Limb (tissue), 2 donors: ENCODE data around the gene BAD.
"Not testable (repeated sequence)": the region's sequence is repeated elsewhere in the genome, so short reads cannot be mapped to it uniquely, and the experiment has no call there.

Source experiments
- DNase-seq, 2 donors: peaks; one replicate each; pipeline ENCODE4 v3.0.0-alpha.2; 2016; ENCODE audit errors: extremely low spot score in 2 of 2

Gene BAD

GRCh38 chr11:64284048-64284961 is at the start of gene BAD:
BAD (minus strand) TSS chr11:64284665; CDS start chr11:64284368, 297 bp downstream.
- DNase-seq, result peak; percentile 94 to 97

GRCh38 chr11:64333556-64333955 is 49.1 kb upstream of the BAD start:
- DNase-seq, result no peak

DNA sequence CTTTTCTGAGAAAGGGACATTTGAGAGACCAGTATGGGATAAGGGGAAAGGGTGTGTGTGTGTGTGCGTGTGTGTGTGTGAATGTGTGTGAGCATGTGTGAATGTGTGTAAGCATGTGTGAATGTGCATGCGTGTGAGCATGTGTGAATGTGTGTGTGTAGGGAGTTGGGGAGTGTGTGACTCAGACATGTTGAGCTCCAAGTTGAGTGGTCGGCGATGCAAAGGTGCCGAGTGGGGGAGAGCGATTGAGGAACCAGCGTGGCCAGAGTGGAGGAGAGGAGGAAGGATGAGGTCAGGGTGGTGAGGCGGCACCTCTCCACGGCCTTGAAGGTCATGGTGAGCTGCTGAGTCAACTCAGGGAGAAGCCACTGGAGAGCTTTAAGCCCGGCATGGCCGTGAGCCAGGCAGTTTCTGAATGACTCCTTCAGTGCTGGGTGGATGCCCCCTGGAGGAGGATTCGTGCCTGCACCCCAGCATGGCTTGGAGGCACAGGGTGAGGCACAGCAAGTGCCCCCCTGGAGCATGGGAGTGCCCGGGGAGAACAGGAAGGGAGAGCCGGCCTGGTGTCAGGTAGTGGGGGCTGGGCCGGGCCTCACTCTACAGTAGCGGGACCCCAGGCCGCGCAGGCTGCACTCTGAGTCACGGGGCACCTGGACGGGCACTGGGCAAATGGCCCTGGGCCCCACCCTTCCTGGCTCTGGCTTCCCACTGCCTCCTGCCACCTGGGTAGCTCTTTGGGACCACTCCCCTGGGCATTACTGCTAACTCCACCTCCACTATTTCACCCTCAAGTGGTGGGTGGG is 47.3 kb upstream of the BAD start:
- DNase-seq, result no peak

DNA sequence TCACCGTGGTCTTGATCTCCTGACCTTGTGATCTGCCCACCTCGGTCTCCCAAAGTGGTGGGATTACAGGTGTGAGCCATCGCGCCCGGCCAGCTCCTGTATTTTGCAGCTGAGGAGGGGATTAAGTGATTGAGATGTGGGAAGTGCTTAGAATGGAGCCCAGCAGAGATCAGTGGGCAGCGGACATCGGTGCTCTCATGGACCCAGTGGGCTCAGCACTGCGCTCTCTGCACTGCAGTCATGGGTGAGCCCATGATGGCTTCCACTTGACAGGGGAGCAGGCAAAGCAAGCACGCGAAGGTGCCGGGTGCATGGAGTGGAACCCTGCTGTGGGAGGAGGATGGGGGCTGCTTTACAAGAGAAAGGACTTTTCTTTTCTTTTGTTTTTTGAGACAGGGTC is 46.4 kb upstream of the BAD start:
- no peak for DNase-seq

GRCh38 chr11:64327993-64328392 is 43.5 kb upstream of the BAD start:
- DNase-seq, result no peak

DNA sequence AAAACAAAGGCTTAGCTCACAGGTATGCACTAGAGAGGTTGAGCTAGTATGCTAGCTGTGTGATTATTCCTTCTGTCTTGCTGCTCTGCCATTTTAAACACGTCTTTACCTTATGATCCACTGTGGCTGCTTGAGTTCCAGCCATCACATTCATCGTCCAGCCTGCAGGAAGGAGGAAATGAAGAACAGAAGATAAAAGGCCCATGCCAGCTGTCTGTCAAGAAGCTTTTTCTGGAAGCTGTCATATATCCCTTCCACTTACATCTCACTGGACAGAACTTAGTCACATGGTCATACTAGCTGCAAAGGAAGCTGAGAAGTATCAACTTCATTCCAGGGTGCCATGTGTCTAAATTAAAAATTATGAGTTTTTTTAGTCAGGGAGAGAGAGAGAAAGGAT is 42.9 kb upstream of the BAD start:
- no peak for DNase-seq

GRCh38 chr11:64324692-64325469 is 40.4 kb upstream of the BAD start:
- no peak for DNase-seq

GRCh38 chr11:64323984-64324383 is 39.5 kb upstream of the BAD start:
- not testable (repeated sequence) for DNase-seq

DNA sequence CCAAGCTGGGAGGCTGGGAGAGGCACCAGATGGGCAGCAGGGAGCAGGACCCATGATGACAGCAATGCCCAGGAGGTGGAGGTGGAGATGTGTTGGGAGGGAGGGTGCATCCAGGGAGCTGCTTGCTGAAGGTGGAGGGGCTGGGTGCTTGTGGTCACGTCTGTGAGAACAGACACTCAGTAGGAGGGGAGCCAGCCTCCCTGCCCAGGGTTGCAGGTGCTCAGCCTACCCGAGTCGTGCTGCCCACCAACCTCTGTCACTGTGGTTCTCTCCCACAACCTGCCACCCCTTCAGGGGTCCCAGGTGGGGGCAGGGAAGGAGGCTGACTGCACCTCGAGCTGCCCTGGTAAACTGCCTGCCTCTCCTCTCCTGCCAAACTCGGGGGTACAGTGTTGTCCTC is 38.9 kb upstream of the BAD start:
- no peak for DNase-seq

DNA sequence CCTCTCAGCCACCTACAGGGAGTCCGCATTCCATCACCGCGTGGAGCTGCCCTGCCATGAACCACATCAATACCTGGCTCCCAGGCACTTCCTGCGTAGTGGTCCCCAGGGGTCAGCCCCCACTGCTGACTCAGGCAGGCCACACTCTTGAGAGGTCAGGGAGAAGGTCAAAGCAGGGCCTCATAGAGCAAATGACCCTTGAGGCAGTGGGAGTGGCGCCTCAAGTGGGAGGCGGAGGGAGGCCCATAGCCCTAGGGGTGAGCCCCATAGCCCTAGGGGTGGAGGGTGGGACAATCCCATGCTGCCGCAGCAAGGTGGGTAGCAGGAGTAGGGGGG is 38.4 kb upstream of the BAD start:
- DNase-seq, result no peak

DNA sequence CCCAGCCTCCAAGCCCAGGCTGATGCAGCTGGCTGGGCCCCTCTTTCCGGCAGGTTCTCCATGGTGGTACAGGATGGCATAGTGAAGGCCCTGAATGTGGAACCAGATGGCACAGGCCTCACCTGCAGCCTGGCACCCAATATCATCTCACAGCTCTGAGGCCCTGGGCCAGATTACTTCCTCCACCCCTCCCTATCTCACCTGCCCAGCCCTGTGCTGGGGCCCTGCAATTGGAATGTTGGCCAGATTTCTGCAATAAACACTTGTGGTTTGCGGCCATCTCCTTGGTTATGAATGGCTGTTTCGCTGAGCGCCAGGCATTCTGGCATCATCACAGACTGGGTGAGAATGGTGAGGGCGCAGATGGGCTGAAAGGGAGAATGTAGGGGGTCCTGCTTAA is 37.1 kb upstream of the BAD start:
- no peak for DNase-seq

DNA sequence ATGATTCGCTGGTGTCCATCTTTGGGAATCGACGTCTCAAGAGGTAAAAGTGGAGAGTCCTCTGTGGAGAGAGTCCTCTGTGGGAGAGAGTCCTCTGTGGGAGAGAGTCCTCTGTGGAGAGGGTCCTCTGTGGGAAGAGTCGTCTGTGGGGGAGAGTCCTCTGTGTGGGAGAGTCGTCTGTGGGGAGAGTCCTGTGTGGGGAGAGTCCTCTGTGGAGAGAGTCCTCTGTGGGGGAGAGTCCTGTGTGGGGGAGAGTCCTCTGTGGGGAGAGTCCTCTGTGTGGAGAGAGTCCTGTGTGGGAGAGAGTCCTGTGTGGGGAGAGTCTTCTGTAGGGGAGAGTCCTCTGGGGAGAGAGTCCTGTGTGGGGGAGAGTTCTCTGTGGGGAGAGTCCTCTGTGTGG is 36.6 kb upstream of the BAD start:
- DNase-seq, result no peak

DNA sequence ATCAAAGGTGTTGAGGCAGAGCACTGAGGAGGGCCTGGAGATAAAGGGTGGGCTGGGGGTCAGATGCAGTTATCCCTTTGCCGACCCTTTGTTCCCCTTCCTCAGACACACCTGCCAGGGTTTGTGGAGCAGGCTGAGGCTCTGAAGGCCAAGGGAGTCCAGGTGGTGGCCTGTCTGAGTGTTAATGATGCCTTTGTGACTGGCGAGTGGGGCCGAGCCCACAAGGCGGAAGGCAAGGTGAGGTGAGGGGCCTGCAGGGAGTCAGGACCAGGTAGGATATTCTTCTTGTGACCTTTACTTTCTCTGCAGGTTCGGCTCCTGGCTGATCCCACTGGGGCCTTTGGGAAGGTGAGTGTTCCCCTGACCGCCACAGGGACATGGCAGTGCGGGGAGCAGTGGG is 36.1 kb upstream of the BAD start:
- DNase-seq, result no peak

DNA sequence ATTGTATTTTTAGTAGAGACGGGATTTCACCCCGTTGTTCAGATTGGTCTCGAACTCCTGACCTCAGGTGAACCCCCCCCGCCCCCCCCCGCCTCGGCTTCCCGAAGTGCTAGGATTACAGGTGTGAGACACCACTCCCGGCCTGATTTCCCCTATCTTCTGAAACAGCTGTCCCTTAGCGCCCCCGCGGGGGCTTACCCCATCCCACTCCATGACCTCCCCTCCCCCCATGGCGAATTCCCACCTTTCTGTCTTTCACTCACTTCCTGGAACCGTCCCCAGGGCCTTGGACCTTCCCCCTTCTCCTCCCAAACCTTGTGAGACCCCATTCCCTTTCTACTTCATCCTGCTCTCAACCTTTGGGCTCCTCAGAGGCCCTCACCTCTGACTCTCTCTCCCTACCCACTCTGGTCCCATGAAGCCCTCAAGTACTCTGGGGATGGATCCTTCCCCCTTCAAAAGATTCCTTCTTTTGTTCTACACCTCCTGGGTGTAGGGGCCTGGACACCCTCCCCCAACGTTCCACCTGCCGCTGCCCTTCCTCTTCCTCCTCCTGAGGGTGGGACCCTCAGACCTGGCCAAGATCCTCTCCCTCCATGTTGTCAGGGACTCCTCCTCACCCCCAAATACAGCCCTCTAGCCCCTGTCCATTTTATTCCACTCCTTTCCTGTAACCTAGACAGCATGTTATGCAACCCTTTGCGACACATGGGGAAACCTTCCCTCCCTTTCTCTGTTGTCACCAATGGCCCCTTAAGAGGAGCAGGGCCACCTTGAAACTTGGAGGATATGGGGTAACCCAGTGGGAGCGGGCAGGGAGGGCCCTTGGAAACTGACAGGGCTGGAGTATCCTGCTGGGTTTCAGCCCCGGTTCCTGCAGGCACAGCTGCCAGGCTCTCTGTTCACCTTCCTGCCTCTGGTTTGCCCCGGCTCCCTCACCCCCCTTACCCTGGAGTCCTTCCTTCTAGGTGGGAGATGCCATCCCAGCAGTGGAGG is 34.6 kb upstream of the BAD start:
- peak in 1 of 2 donors; percentile 47 for DNase-seq

DNA sequence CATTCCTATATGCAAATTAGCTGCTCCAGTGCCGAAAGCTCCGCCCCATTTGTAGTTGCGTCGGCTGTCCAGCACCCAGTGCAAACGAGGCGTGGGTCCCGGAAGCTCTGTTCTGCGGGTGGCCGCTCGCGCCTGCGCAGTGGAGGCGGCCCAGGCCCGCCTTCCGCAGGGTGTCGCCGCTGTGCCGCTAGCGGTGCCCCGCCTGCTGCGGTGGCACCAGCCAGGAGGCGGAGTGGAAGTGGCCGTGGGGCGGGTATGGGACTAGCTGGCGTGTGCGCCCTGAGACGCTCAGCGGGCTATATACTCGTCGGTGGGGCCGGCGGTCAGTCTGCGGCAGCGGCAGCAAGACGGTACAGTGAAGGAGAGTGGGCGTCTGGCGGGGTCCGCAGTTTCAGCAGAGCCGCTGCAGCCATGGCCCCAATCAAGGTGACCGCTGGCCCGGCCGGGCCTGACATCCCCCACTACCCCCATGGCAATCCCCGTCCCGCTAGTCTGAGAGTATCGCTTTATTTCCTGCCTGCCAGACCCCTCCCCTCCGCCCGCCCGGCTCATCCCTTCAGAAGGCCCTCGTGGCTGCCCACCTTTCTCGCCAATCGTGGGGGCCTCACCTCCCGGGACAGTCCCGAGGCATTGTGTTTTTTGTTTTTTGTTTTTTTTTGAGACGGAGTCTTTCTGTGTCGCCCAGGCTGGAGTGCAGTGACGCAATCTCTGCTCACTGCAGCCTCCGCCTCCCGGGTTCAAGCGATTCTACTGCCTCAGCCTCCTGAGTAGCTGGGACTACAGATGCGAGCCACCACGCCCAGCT is 33.7 kb upstream of the BAD start, which contains the start of gene PRDX5:
Gene PRDX5 (plus strand): TSS at position 161 of the 805 bp plus-strand sequence. CDS start 95 bp downstream, at position 256.
- DNase-seq, result peak; percentile 95 to 97

DNA sequence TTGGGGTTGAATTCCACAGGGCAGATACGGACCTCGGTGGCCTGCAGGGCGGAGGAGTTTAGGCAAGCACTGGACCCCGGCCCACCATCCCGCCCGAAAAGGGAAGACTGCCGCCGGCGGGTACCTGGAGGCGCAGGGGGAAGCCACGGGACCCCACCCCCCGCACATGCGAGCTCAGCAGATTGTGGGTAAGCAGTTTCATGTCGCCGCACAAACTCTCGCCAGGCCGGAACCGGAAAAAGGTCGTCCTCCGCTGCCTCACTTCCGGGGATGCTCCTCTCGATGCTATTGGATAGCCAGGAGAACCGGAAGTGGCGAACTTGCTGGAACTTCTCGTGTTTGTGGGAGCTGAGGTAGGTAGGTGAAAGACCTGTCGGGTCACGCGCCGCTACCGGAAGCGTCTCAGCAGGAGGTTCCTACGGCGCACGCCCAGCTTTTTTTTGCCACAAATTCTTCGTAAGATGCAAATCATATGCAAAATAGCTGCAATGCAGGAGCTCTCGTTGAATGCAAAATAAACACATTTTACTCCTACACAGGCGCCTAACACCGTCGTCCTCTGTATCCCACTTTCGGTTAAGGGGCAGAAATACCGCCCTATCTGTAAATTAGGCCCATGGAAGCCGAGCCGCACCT is 33.0 kb upstream of the BAD start, which contains the start of gene TRMT112:
Gene TRMT112 (minus strand): TSS at position 235 of the 636 bp plus-strand sequence. CDS start 33 bp downstream, at position 202.
- peak; percentile 93 to 96 for DNase-seq

DNA sequence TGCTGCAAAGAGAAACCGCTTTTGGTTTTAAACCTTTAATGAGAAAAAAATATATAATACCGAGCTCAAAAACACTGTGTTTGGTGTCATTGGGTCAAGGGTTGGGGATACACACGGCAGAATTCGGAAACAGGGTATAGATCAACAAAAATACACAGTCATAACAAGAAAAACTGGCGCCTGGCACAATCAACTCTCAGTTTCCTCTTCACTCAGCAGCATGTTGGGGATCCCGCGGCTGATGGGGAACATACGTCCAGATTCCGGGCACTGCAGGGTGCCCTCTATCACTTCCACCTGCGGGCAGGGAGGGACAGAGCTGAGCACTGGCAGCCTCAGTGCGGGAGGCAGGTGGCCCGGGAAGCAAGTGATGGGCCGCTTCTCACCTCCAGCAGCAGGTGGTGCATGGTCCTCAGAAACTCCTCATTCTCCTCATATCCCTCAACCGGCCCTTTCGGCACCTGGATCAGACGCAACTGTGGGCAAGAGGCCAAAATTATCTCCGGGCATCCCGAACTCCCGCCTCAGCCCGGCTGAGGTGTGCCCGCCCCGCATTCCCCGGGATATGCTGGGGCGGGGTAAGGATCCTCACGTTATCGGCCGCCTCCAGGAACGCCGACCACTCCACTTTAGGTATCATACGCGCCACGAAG is 32.3 kb upstream of the BAD start:
- no peak for DNase-seq
